ENCODE results near the gene MPO. TPM values are rescaled to one million over a fixed set of nuclear protein-coding genes. Genes with fewer than 3 reads are reported as not detected.

The MPO gene
- total and polyA plus RNA-seq, 2 experiments from 2014 or later, result not detected

DNA sequence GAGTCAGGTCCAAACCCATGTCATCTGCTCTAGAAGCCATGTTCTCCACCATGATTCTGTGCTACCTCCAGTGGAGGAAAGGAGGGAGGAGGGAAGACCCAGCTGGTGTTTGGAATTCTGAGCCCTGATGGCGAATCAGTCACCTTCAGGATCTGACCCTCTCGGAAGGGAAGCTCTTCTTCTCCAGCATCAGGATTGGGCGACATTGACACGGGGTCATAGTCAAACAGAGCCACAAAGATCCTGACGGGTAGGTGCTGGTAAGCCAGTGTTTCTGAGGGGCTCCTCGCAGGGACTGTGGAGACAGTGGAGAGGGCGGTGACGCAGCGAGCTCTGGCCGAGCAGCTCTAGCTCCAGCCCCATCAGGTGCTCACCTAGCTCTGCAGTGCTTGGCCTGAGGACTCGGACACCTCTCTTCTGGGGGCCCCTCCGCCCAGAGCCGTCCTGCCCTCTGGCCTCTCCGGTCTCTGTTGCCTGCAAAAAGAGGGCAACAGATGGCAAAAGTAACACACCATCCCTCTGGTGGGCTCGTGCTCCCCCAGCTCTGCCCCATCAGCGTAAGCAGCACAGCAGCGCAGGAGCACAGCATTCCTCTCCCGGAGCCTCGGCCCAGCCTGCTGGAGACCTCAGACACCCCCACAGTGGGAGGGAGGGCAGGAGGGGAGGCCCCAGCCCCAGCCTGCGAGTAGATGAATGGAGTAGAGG lies 26.9 kb upstream of the MPO start:
- 64 to 67% methylated on average over 20 of the region's 20 CpGs for WGBS, 2 experiments (ENCODE audit: low coverage in 1 of 2, low lambda C conversion rate in 2 of 2, missing lambda C conversion rate in 2 of 2)
- H2AFZ ChIP-seq, result no peak overlapping the region

DNA sequence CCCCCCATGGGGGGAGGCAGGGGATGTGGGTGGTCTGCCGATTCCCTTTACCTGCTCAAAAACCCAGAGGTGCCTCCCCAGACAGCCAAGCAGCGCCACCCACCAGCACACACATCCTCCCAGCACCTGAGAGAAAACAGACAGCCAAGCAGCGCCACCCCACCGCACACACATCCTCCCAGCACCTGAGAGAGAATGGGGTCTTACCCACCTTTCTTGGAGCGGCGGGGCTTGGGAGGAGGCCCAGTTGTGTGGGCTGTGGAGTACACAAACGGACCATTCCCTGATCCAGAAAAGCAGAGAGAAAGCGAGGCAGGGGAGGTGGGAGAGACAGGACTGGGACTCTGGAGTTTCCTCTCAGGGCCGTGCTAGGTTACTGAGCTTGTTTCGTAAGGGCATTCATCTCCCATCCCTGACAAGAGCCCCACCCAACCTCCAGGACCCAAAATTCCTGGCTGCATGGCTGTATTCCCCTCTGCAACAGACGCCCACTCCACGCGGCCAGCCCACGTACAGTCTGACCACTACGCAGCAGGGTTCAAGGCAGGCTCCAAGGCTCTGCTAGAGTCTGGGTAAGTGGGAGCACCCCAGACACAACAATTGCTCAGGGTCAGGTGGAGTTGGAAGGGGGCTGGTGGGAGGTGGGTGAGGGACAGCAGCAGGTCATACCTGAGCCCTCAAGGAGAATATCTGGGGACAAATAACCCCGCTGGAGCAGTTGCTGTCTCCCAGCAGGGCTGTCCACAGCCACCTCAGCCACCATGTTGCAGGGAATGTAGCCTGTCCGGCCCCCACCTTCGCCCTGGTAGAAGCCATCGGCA lies 25.6 kb upstream of the MPO start:
- no peaks in the 10 kb centered on the region for H3K36me3 ChIP-seq (ENCODE audit: low read depth)
- no peaks in the 10 kb centered on the region for H3K9me3 ChIP-seq (ENCODE audit: low read depth)
- no peaks in the 10 kb centered on the region for H3F3A ChIP-seq (ENCODE audit: insufficient read depth)
- H3K9me2 ChIP-seq (ENCODE audit: insufficient read depth), result no peaks in the 10 kb centered on the region
- in situ Hi-C loops (cut with MboI), result no loop called here
- H3K4me1 ChIP-seq (ENCODE audit: insufficient read depth), result no peaks in the 10 kb centered on the region
- H2AFZ ChIP-seq, result no peak overlapping the region
- no peaks in the 10 kb centered on the region for H3K27me3 ChIP-seq (replicated peaks; ENCODE audit: insufficient read depth)
- no peak overlapping the region for H3K4me3 ChIP-seq
- no peak overlapping the region for H3K27ac ChIP-seq
- no peak for TF ChIP-seq EZH2phosphoT487 (IDR thresholded peaks at IDR 0.05; ENCODE audit: insufficient read depth, low read depth)
- TF ChIP-seq EZH2 (IDR thresholded peaks at IDR 0.05; ENCODE audit: insufficient read depth, poor library complexity, severe bottlenecking), result no peak
- 72 to 73% methylated on average over 19 of the region's 19 CpGs for WGBS, 2 experiments (ENCODE audit: low coverage in 1 of 2, low lambda C conversion rate in 2 of 2, missing lambda C conversion rate in 2 of 2)
- no peaks in the 10 kb centered on the region for H4K20me1 ChIP-seq (ENCODE audit: insufficient read depth)
- no peak overlapping the region for H3K9ac ChIP-seq
- no peak overlapping the region for H3K4me2 ChIP-seq (ENCODE audit: unreplicated experiment)
- DNase-seq, result no peak
- H3K79me2 ChIP-seq (ENCODE audit: insufficient read depth), result no peaks in the 10 kb centered on the region

More for the DNA sequence above, 26.9 kb upstream of the MPO start:
- Histone ChIP-seq H3K27ac (no peak overlapping the region), H3K9me3 (ENCODE audit: low read depth) (no peaks in the 10 kb centered on the region), H3K27me3 (replicated peaks; ENCODE audit: insufficient read depth) (no peaks in the 10 kb centered on the region), H3K36me3 (ENCODE audit: low read depth) (no peaks in the 10 kb centered on the region), H3F3A (ENCODE audit: insufficient read depth) (no peaks in the 10 kb centered on the region), H3K9me2 (ENCODE audit: insufficient read depth) (no peaks in the 10 kb centered on the region), H4K20me1 (ENCODE audit: insufficient read depth) (no peaks in the 10 kb centered on the region), H3K4me1 (ENCODE audit: insufficient read depth) (no peaks in the 10 kb centered on the region), H3K79me2 (ENCODE audit: insufficient read depth) (no peaks in the 10 kb centered on the region), H3K9ac (no peak overlapping the region), H3K4me3 (no peak overlapping the region), H3K4me2 (ENCODE audit: unreplicated experiment) (no peak overlapping the region)
- no peak for DNase-seq
- TF ChIP-seq EZH2phosphoT487 (IDR thresholded peaks at IDR 0.05; ENCODE audit: insufficient read depth, low read depth), result no peak
- TF ChIP-seq EZH2 (IDR thresholded peaks at IDR 0.05; ENCODE audit: insufficient read depth, poor library complexity, severe bottlenecking), result no peak
- in situ Hi-C loops (cut with MboI), result no loop called here

DNA sequence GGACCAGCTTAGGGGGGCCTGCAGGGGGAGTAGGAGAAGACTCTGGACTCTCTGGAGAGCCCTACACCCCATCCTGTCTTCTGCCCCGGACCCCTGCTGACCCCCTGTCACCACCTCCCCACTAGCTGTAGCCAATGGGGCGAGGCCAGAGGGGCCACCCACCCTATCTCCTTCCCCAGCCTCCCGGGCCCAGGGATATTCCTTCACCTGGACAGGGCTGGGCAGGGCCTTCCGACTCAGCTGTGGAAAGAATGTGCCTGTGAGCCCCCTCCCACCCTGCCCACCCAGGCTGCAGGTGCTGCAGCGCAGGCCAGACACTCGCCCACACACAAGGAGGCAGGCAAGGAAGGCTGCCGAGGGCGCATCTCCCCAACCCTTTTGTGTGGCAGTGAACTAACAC lies 24.9 kb upstream of the MPO start:
- no peak for DNase-seq
- H2AFZ ChIP-seq, result no peak overlapping the region
- H3K36me3 ChIP-seq (ENCODE audit: low read depth), result no peaks in the 10 kb centered on the region
- H4K20me1 ChIP-seq (ENCODE audit: insufficient read depth), result no peaks in the 10 kb centered on the region
- 65 to 77% methylated on average over 4 to 8 of the region's 8 CpGs for WGBS, 2 experiments (ENCODE audit: low coverage in 1 of 2, low lambda C conversion rate in 2 of 2, missing lambda C conversion rate in 2 of 2)
- no peaks in the 10 kb centered on the region for H3F3A ChIP-seq (ENCODE audit: insufficient read depth)
- no peak overlapping the region for H3K4me2 ChIP-seq (ENCODE audit: unreplicated experiment)
- no peaks in the 10 kb centered on the region for H3K9me2 ChIP-seq (ENCODE audit: insufficient read depth)
- H3K9me3 ChIP-seq (ENCODE audit: low read depth), result no peaks in the 10 kb centered on the region
- H3K27me3 ChIP-seq (replicated peaks; ENCODE audit: insufficient read depth), result no peaks in the 10 kb centered on the region; the same call in 1 of the 2 replicates
- no peaks in the 10 kb centered on the region for H3K79me2 ChIP-seq (ENCODE audit: insufficient read depth)
- no peak overlapping the region for H3K4me3 ChIP-seq
- in situ Hi-C loops (cut with MboI), result no loop called here
- no peak for TF ChIP-seq EZH2 (IDR thresholded peaks at IDR 0.05; ENCODE audit: insufficient read depth, poor library complexity, severe bottlenecking)
- no peak for TF ChIP-seq EZH2phosphoT487 (IDR thresholded peaks at IDR 0.05; ENCODE audit: insufficient read depth, low read depth)
- no peak overlapping the region for H3K27ac ChIP-seq
- H3K4me1 ChIP-seq (ENCODE audit: insufficient read depth), result no peaks in the 10 kb centered on the region
- no peak overlapping the region for H3K9ac ChIP-seq

DNA sequence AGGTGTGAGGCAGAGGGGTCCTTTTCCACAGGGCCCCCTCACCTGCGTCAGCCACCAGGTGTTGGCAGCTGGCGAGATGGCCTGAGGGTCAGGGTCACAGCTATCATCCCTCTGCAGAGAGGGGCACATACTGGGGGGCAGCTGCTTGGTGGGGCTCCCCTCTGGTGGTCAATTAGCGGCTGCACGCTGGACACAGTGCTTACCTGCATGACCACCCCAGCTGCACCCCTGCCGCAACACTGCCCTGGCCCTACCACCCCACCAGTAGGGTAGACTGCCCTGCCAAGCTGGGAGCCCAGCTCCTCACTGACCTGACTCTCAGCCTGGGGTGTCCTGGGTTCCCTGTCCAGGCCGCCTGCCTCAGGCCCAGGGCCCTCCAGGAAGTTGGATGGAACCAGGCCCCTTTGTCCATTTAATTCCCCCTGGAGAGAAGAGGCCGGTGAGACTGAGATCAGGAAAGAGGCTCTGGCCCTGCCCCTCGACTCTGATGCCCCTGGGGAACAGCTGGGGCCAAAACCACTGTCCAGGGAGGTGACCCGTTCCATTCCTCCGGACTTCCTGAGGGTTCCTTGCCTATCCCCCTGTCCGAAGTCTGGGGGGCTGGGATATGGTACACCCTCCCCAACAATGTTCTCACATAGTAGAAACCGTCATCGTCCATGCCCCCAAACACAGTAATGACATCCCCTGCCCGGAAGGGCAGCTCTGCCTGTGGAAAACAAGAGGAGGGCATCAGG lies 24.2 kb upstream of the MPO start:
- Histone ChIP-seq H2AFZ (no peak overlapping the region), H3K9ac (no peak overlapping the region), H3K9me2 (ENCODE audit: insufficient read depth) (no peaks in the 10 kb centered on the region), H3K4me1 (ENCODE audit: insufficient read depth) (no peaks in the 10 kb centered on the region), H3K27me3 (replicated peaks; ENCODE audit: insufficient read depth) (no peaks in the 10 kb centered on the region; the same call in 1 of the 2 replicates), H3K4me2 (ENCODE audit: unreplicated experiment) (no peak overlapping the region), H3F3A (ENCODE audit: insufficient read depth) (no peaks in the 10 kb centered on the region), H3K27ac (no peak overlapping the region), H3K79me2 (ENCODE audit: insufficient read depth) (no peaks in the 10 kb centered on the region), H3K36me3 (ENCODE audit: low read depth) (no peaks in the 10 kb centered on the region), H3K4me3 (no peak overlapping the region), H4K20me1 (ENCODE audit: insufficient read depth) (no peaks in the 10 kb centered on the region), H3K9me3 (ENCODE audit: low read depth) (no peaks in the 10 kb centered on the region)
- no peak for TF ChIP-seq EZH2 (IDR thresholded peaks at IDR 0.05; ENCODE audit: insufficient read depth, poor library complexity, severe bottlenecking)
- DNase-seq, result no peak
- WGBS, 2 experiments (ENCODE audit: low coverage in 1 of 2, low lambda C conversion rate in 2 of 2, missing lambda C conversion rate in 2 of 2), result 64 to 69% methylated on average over 14 of the region's 14 CpGs
- in situ Hi-C loops (cut with MboI), result no loop called here

Measured in GM23248 (cell line).